OCI-LY3 (cell line): ENCODE measurements around the gene KLC1.

ENCODE experiments used
- H2AFZ ChIP-seq: fragments of 200-600, 300-600 bp; shearing (Covaris generic); 2 replicates; pipeline ENCODE4 v1.6.0; 2014; ENCODE audit warnings: antibody characterized with exemption, low read depth, low read length
- H3K27ac ChIP-seq: fragments of 200-600, 300-600 bp; sonication (generic); 2 replicates; pipeline ENCODE4 v1.5.1; 2014; ENCODE audit warnings: mild to moderate bottlenecking, low read length, moderate library complexity, mixed read lengths
- H3K27me3 ChIP-seq: fragments of 200-600, 300-600 bp; sonication (generic); 2 replicates; pipeline ENCODE4 v1.6.1; 2014; ENCODE audit warnings: low read depth, low read length, mixed read lengths
- H3K36me3 ChIP-seq: fragments of 200-600, 300-600 bp; sonication (generic); replicated peaks from 2 replicates; pipeline ENCODE3; 2014; ENCODE audit warnings: low read depth, low read length, mixed read lengths
- H3K4me1 ChIP-seq: fragments of 300-600, 200-600 bp; sonication (generic); 2 replicates; pipeline ENCODE4 v1.6.1; 2014; ENCODE audit warnings: low read length, mixed read lengths
- H3K4me2 ChIP-seq: fragments of 200-600, 300-600 bp; sonication (generic); 2 replicates; pipeline ENCODE4 v1.6.1; 2014; ENCODE audit warnings: low read length, mixed read lengths
- H3K4me3 ChIP-seq: fragments of 300-600, 200-600 bp; sonication (generic); 2 replicates; pipeline ENCODE4 v1.5.1; 2014; ENCODE audit warnings: antibody characterized with exemption, mild to moderate bottlenecking, low read length, moderate library complexity
- H3K79me2 ChIP-seq: fragments of 300-600, 200-600 bp; shearing (Covaris generic); 2 replicates; pipeline ENCODE4 v1.6.1; 2014; ENCODE audit warnings: mild to moderate bottlenecking, low read length, mixed read lengths
- H3K9ac ChIP-seq: fragments of 300-600, 200-600 bp; shearing (Covaris generic); 2 replicates; pipeline ENCODE4 v1.6.0; 2014; ENCODE audit warnings: mild to moderate bottlenecking, low read length, moderate library complexity
- H3K9me3 ChIP-seq: fragments of 200-600, 300-600 bp; shearing (Covaris generic); 2 replicates; pipeline ENCODE4 v1.6.1; 2014; ENCODE audit warnings: low read length, mixed read lengths; ENCODE audit not compliant: insufficient read depth
- H4K20me1 ChIP-seq: fragments of 200-600, 300-600 bp; sonication (generic); 2 replicates; pipeline ENCODE4 v1.6.1; 2016; ENCODE audit warnings: low read length, mixed read lengths; ENCODE audit not compliant: insufficient read depth
- EZH2phosphoT487 ChIP-seq: fragments of 200-600 bp; shearing (Covaris generic); IDR thresholded peaks from 2 replicates; pipeline ENCODE4 v1.6.1; 2018; ENCODE audit warnings: antibody characterized with exemption, mixed run types, low read depth
- TF ChIP-seq, protein P1 (sequence below): fragments of 200-600, 300-600 bp; sonication (generic); IDR thresholded peaks from 2 replicates; pipeline ENCODE4 v1.5.1; 2014; ENCODE audit warnings: antibody characterized with exemption, low read length, low read depth

The KLC1 gene

DNA sequence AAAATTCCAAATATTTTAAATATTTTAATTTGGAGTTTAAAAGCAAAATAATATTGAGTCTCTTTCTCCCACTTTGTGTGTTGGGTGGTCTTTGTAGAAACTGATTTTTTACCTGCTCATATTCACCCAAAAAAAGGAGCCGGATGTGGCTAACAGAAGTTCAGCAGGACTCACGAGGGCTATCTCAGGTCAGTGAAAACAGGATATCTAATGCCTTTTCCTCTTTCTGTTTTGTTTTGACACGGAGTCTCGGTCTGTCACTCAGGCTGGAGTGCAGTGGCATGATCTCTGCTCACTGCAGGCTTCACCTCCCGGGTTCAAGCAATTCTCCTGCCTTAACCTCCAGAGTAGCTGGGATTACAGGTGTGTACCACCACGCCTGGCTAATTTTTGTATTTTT is 35.4 kb upstream of the KLC1 start:
- Histone ChIP-seq H3K4me1 (peaks cover 24% of the 10 kb centered on the region), H3K79me2 (no peaks in the 10 kb centered on the region), H3K9me3 (no peaks in the 10 kb centered on the region), H3K36me3 (no peaks in the 10 kb centered on the region), H3K4me2 (peak overlapping the region; percentile 69), H4K20me1 (no peaks in the 10 kb centered on the region), H3K9ac (no peak overlapping the region), H3K27me3 (no peaks in the 10 kb centered on the region), H2AFZ (no peak overlapping the region), H3K4me3 (peak overlapping the region; percentile 33), H3K27ac (no peak overlapping the region)
- TF ChIP-seq, protein P1, sequence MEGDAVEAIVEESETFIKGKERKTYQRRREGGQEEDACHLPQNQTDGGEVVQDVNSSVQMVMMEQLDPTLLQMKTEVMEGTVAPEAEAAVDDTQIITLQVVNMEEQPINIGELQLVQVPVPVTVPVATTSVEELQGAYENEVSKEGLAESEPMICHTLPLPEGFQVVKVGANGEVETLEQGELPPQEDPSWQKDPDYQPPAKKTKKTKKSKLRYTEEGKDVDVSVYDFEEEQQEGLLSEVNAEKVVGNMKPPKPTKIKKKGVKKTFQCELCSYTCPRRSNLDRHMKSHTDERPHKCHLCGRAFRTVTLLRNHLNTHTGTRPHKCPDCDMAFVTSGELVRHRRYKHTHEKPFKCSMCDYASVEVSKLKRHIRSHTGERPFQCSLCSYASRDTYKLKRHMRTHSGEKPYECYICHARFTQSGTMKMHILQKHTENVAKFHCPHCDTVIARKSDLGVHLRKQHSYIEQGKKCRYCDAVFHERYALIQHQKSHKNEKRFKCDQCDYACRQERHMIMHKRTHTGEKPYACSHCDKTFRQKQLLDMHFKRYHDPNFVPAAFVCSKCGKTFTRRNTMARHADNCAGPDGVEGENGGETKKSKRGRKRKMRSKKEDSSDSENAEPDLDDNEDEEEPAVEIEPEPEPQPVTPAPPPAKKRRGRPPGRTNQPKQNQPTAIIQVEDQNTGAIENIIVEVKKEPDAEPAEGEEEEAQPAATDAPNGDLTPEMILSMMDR: no peak
- no peak for TF ChIP-seq EZH2phosphoT487

DNA sequence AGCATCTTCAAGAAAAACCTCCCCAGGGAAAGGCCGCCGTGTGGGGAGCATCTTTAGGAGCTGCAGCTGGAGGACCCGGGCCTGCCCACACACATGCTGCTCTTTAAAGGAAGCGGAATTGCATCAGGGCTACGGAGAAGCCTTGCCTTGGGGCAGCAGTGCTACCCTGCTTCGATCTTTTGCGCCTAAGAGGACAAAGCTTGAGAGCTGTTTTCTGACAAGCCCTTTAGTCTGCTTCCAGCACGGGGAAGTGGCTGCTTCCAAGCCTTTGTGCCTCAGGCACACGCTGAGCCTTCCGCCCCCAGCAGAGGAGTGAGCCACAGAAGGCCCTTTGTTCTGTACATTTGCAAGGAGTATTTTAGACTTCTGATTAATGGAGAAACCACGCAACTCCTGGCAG is 34.7 kb upstream of the KLC1 start:
- Histone ChIP-seq H3K9ac (no peak overlapping the region; the same call in 1 of the 2 replicates), H3K36me3 (no peaks in the 10 kb centered on the region), H3K27me3 (no peaks in the 10 kb centered on the region), H3K27ac (no peak overlapping the region), H2AFZ (no peak overlapping the region), H3K79me2 (no peaks in the 10 kb centered on the region), H3K4me3 (peak overlapping the region; percentile 33), H4K20me1 (no peaks in the 10 kb centered on the region), H3K4me2 (peak overlapping the region; percentile 69), H3K9me3 (no peaks in the 10 kb centered on the region), H3K4me1 (peaks cover 24% of the 10 kb centered on the region)
- TF ChIP-seq, protein P1: no peak
- TF ChIP-seq EZH2phosphoT487: no peak

DNA sequence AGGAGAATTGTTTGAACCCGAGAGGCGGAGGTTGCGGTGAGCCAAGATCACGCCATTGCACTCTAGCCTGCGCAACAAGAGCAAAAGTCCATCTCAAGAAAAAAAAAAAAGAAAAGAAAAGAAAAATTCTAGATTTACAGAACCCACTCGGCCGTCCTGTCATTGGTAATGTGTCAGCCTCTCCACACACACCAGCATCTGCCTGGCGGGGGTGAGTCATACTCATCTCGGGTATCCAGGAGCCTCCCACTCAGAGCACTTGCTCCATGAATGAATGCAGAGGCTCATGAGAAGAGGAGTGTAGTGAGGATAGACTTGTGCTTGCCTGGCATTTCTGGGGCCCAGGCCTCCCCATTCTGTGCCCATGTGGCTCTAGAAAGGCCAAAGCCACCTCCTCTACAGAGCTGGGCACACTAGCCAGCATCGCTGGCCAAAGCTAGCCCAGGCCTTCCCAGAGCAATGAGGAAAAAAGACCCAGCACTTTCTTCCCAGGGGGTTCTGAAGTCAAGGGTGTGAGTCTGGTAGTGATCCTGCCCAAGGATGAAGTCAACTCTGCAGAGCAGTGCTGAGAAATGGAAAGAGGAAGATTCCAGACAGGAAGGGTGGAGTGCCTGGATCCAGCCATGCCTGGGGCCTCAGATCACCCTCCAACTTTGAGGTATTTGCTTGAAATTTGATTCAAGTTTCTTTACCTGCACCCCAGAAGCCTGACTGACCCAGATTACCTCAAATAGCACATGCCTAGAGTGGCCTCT is 31.2 kb upstream of the KLC1 start:
- Histone ChIP-seq H3K79me2 (no peaks in the 10 kb centered on the region), H3K27me3 (no peaks in the 10 kb centered on the region), H4K20me1 (no peaks in the 10 kb centered on the region), H3K4me1 (peaks cover 24% of the 10 kb centered on the region), H3K27ac (no peak overlapping the region), H2AFZ (no peak overlapping the region), H3K4me3 (no peak overlapping the region), H3K9me3 (no peaks in the 10 kb centered on the region), H3K36me3 (no peaks in the 10 kb centered on the region), H3K4me2 (no peak overlapping the region), H3K9ac (no peak overlapping the region)
- TF ChIP-seq, protein P1: no peak
- no peak for TF ChIP-seq EZH2phosphoT487

DNA sequence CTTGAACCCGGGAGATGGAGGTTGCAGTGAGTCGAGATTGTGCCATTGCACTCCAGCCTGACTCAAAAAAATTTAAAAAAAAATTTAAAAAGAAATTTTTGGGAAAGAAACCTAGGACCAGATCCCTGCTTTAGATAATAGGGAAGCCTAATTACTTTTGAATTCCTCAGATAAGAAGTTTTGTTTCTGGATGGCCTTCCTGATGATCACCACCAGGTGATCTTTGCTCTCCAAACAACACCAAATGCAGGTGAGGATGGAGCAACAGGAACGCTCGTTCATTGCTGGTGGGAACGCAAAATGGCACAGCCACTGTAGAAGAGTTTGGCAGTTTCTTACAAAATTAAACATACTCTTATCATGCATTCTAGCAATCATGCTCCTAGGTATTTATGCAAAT is 28.5 kb upstream of the KLC1 start:
- Histone ChIP-seq H3K27me3 (no peaks in the 10 kb centered on the region), H3K4me3 (no peak overlapping the region), H2AFZ (no peak overlapping the region), H4K20me1 (no peaks in the 10 kb centered on the region), H3K4me1 (peaks cover 2% of the 10 kb centered on the region), H3K27ac (no peak overlapping the region), H3K79me2 (no peaks in the 10 kb centered on the region), H3K9ac (no peak overlapping the region), H3K36me3 (no peaks in the 10 kb centered on the region), H3K9me3 (no peaks in the 10 kb centered on the region), H3K4me2 (no peak overlapping the region)
- TF ChIP-seq EZH2phosphoT487: no peak
